Panc1 (cell line): ENCODE results near the gene KLHDC8A. TPM values are rescaled to one million over a fixed set of nuclear protein-coding genes. Genes with fewer than 3 reads are reported as not detected.

Experiments
- ATAC-seq: fragments of 200-7000 bp; cut with Tn5 transposase; 2 replicates; pipeline ENCODE4 v1.9.1; 2020; ENCODE audit warnings: mild to moderate bottlenecking, moderate library complexity
- BruUV-seq: library from RNA; stranded (reverse); fragments of 400-500 nt; replicated peaks from 2 replicates; lab custom pipeline; 2021; lab: Mats Ljungman, UMichigan
- CTCF ChIA-PET: fragments of 300-600 bp; sonication (Branson Sonifier 250); formaldehyde crosslinking; loops from one replicate; lab custom pipeline; 2022; ENCODE audit warnings: antibody characterized with exemption; lab: Charles Lee
- POLR2A ChIA-PET: fragments of 300-600 bp; sonication (Branson Sonifier 250); formaldehyde crosslinking; loops from one replicate; lab custom pipeline; 2022; ENCODE audit warnings: antibody characterized with exemption; lab: Charles Lee
- DNase-seq: peaks from one replicate; pipeline ENCODE4 v3.0.0-alpha.2; 2010; ENCODE audit warnings: low read depth, low spot score
- H3K27ac ChIP-seq: 2 replicates; pipeline ENCODE4 v1.5.1; 2011; ENCODE audit warnings: mild to moderate bottlenecking, low read length, inconsistent platforms
- H3K27me3 ChIP-seq: fragments of 200-500 bp; sonication (Bioruptor generic); 2 replicates; pipeline ENCODE4 v1.6.0; 2014; ENCODE audit warnings: low read length, inconsistent platforms; ENCODE audit not compliant: control insufficient read depth, insufficient read depth
- H3K36me3 ChIP-seq: fragments of 200-500 bp; sonication (Bioruptor generic); 2 replicates; pipeline ENCODE4 v1.5.1; 2014; ENCODE audit warnings: inconsistent platforms, mild to moderate bottlenecking, low read length, moderate library complexity; ENCODE audit not compliant: control insufficient read depth, insufficient read depth
- H3K4me1 ChIP-seq: 2 replicates; pipeline ENCODE4 v1.5.1; 2011; ENCODE audit warnings: inconsistent platforms, mild to moderate bottlenecking, low read length, moderate library complexity; ENCODE audit not compliant: control insufficient read depth, insufficient read depth
- H3K4me3 ChIP-seq, 2 experiments: 2 replicates each; pipeline ENCODE4 v1.5.1; 2011 to 2012; ENCODE audit warnings: low read depth in 2 of 2, low read length in 2 of 2, mild to moderate bottlenecking in 2 of 2, inconsistent platforms in 1 of 2, moderate library complexity in 1 of 2
- H3K9me3 ChIP-seq: fragments of 200-500 bp; sonication (Bioruptor generic); 2 replicates; pipeline ENCODE4 v1.5.1; 2014; ENCODE audit warnings: low read depth, mild to moderate bottlenecking, inconsistent platforms, low read length, moderate library complexity; ENCODE audit not compliant: control insufficient read depth, insufficient read depth
- CTCF ChIP-seq: fragments of 450-650 bp; IDR thresholded peaks from 2 replicates; pipeline ENCODE4 v1.5.1; 2017; ENCODE audit warnings: mild to moderate bottlenecking
- POLR2AphosphoS5 ChIP-seq: IDR thresholded peaks from 2 replicates; pipeline ENCODE4 v1.6.1; 2012; ENCODE audit warnings: mild to moderate bottlenecking, low read depth, low read length, moderate library complexity
- REST ChIP-seq, 2 experiments: IDR thresholded peaks; 2 replicates each; pipeline ENCODE4 v1.6.1; 2011 to 2012; ENCODE audit warnings: low read depth in 2 of 2, control low read depth in 1 of 2, low read length in 1 of 2, mild to moderate bottlenecking in 1 of 2, moderate library complexity in 1 of 2; ENCODE audit not compliant: insufficient read depth in 1 of 2
- SIN3A ChIP-seq: IDR thresholded peaks from 2 replicates; pipeline ENCODE4 v1.6.1; 2012; ENCODE audit warnings: low read depth, mild to moderate bottlenecking, low read length, moderate library complexity, borderline replicate concordance; ENCODE audit not compliant: insufficient read depth
- TCF7L2 ChIP-seq: IDR thresholded peaks from 2 replicates; pipeline ENCODE4 v1.6.1; 2011; ENCODE audit warnings: mild to moderate bottlenecking, low read depth, low read length, inconsistent platforms
- in situ Hi-C: cut with HindIII; loops from 2 replicates; pipeline ENCODE4 v1.10.0; 2016; ENCODE audit warnings: low sequenced_read_pairs, low pct_unique_long_range_greater_than_20kb
- intact Hi-C: fragments of 100-400 bp; cut with micrococcal nuclease; formaldehyde crosslinking; loops from one replicate; pipeline ENCODE4 v1.10.0; 2022; ENCODE audit not compliant: unreplicated experiment
- total RNA-seq: library from RNA; stranded (reverse); gene quantifications from one replicate; pipeline ENCODE4 v1.2.1, GENCODE V29; 2021; ENCODE audit not compliant: unreplicated experiment

The KLHDC8A gene
- total RNA-seq, 1 experiment from 2014 or later = 0.31 TPM

GRCh38 chr1:205301842-205302588 lies 54.7 kb downstream of the KLHDC8A start:
- intact Hi-C loops (loop anchor here (2.0 kb wide), 1 partner anchor 29 kb away; no protein-coding TSS in a partner anchor), in situ Hi-C loops (no loop called here)
- Histone ChIP-seq H3K4me1 (peaks cover 53% of the 10 kb centered on the region), H3K36me3 (peaks cover 4% of the 10 kb centered on the region), H3K27me3 (no peaks in the 10 kb centered on the region), H3K9me3 (no peaks in the 10 kb centered on the region), H3K27ac (peak overlapping the region; percentile 82), H3K4me3 (no peak overlapping the region)
- TSS peak; percentile 58 for BruUV-seq
- CTCF ChIA-PET = interaction anchor here (0.7 kb wide), 1 partner anchor 24 kb away, joined by 6 read pairs; no protein-coding TSS in a partner anchor
- DNase-seq (no peak), ATAC-seq (peak; percentile 4; the same call in 1 of the 2 replicates)
- TF ChIP-seq SIN3A (no peak), POLR2AphosphoS5 (no peak), TCF7L2 (no peak), REST (IDR thresholded peaks at IDR 0.05; ENCODE audit: insufficient read depth in 1 of 2, low read depth in 2 of 2, low read length in 1 of 2) (no peak), CTCF (no peak)
- POLR2A ChIA-PET = no interaction called here

DNA sequence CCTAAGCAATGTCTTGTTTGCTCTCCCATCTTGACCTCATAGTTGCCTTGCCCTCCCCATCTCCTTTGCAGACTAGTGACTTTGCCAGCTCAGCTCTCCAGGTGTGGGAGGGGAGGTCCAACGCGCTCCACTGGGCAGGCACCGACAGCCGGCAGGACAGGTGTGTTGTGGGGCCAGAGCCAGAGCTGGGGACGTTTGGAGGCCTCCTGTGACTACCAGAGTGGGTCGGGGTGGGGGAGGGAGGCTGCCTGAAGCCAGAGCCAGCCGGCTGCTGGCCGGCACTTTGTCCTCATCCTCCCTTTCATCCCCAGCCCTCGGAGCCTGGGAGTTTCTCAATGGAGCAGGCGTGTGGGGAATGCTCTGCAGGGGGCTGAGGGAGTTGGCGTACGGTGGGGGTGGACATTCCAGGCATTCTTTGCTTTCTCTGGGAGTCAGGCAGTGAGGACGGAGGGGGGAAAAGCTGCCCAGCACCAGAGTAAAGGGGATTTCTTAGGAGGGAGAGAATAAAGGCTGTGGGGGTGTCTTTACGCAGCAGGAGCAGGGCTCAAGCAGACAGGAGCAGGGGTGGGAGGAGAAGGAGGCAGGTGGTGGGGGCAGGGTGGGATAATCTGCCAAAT lies 55.4 kb downstream of the KLHDC8A start:
- H3K9me3 ChIP-seq = no peaks in the 10 kb centered on the region
- POLR2A ChIA-PET = interaction anchor here (0.7 kb wide), 1 partner anchor 20 kb away, joined by 3 read pairs; no protein-coding TSS in a partner anchor
- BruUV-seq = no TSS peak
- H3K27me3 ChIP-seq = no peaks in the 10 kb centered on the region
- in situ Hi-C loops = no loop called here
- H3K27ac ChIP-seq = peak overlapping the region; percentile 82
- peak overlapping the region in 1 of 2 experiments; percentile 14; a peak in 2 of 4 replicates for H3K4me3 ChIP-seq
- ATAC-seq = peak; percentile 66
- peaks cover 48% of the 10 kb centered on the region for H3K4me1 ChIP-seq
- TF ChIP-seq CTCF (no peak), REST (IDR thresholded peaks at IDR 0.05; ENCODE audit: insufficient read depth in 1 of 2, low read depth in 2 of 2, low read length in 1 of 2) (peak in 1 of 2 experiments; percentile 16; a peak in 1 of 4 replicates), TCF7L2 (peak; percentile 64), SIN3A (no peak), POLR2AphosphoS5 (no peak; the same call in 1 of the 2 replicates)
- CTCF ChIA-PET = interaction anchor here (0.6 to 0.7 kb wide), 3 partner anchors 13 to 28 kb away, joined by 3 to 6 read pairs (median 4); no protein-coding TSS in a partner anchor
- intact Hi-C loops = loop anchor here (2.0 kb wide), 1 partner anchor 29 kb away; no protein-coding TSS in a partner anchor
- DNase-seq = no peak
- H3K36me3 ChIP-seq = peaks cover 4% of the 10 kb centered on the region
